B cell (primary cell): ENCODE results near the gene SRCAP. TPM values are rescaled to one million over a fixed set of nuclear protein-coding genes. Genes with fewer than 3 reads are reported as not detected.

Experiments used
- ATAC-seq: fragments of 200-7000 bp; cut with Tn5 transposase; one replicate; pipeline ENCODE4 v1.10.0; 2021; ENCODE audit warnings: low read depth, mild to moderate bottlenecking, moderate number of reproducible peaks, moderate library complexity
- CTCF ChIA-PET: fragments of 350-600 bp; sonication (Branson Sonifier 250); formaldehyde crosslinking; loops from one replicate; lab custom pipeline; 2021; ENCODE audit warnings: antibody characterized with exemption, inconsistent platforms; lab: Charles Lee
- POLR2A ChIA-PET: fragments of 350-600 bp; sonication (Branson Sonifier 250); formaldehyde crosslinking; loops from one replicate; lab custom pipeline; 2021; ENCODE audit warnings: antibody characterized with exemption; lab: Charles Lee
- DNase-seq: peaks from one replicate; pipeline ENCODE4 v3.0.0; 2013
- H2AFZ ChIP-seq: 2 replicates; pipeline ENCODE4 v1.6.1; 2012; ENCODE audit warnings: mild to moderate bottlenecking, low read depth, low read length; ENCODE audit not compliant: insufficient read depth, poor library complexity, severe bottlenecking
- H3K27ac ChIP-seq, 2 donors: 1 replicate in 1 of 2; 2 replicates in 1 of 2; pipeline ENCODE4 v1.5.1; 2012 to 2013; ENCODE audit warnings: low read length in 2 of 2, mild to moderate bottlenecking in 2 of 2, moderate library complexity in 1 of 2
- H3K27me3 ChIP-seq, 4 experiments: fragments of 200-600 bp in 1 of 4; sonication (generic) in 1 of 4; replicated peaks in 1 of 4; 1 replicate in 2 of 4; 2 replicates in 2 of 4; pipeline versions ENCODE4 v1.6.1 to v1.7.0; 2013 to 2016; ENCODE audit warnings: low read length in 3 of 4, mild to moderate bottlenecking in 2 of 4, mixed read lengths in 1 of 4, moderate library complexity in 1 of 4; ENCODE audit not compliant: insufficient read depth in 4 of 4, control insufficient read depth in 3 of 4; ENCODE audit errors: control extremely low read depth in 1 of 4
- H3K36me3 ChIP-seq, 2 experiments: replicated peaks in 1 of 2; 1 replicate in 1 of 2; 2 replicates in 1 of 2; pipeline versions ENCODE4 v1.6.1 to v1.7.1; 2013; ENCODE audit warnings: low read length in 1 of 2; ENCODE audit not compliant: insufficient read depth in 2 of 2, control insufficient read depth in 1 of 2; ENCODE audit errors: control extremely low read depth in 1 of 2, extremely low read depth in 1 of 2
- H3K4me1 ChIP-seq, 2 donors: fragments of 200-600 bp in 1 of 2; sonication (generic) in 1 of 2; 1 replicate in 1 of 2; 2 replicates in 1 of 2; pipeline versions ENCODE4 v1.5.1 to v1.6.1; 2013 to 2017; ENCODE audit warnings: low read length in 2 of 2; ENCODE audit not compliant: control insufficient read depth in 2 of 2, insufficient read depth in 2 of 2
- H3K4me2 ChIP-seq: replicated peaks from 2 replicates; pipeline ENCODE3; 2012; ENCODE audit warnings: mild to moderate bottlenecking, low read depth, low read length; ENCODE audit not compliant: poor library complexity, severe bottlenecking
- H3K4me3 ChIP-seq, 5 experiments: fragments of 200-600 bp in 1 of 5; sonication (generic) in 1 of 5; 1 replicate in 3 of 5; 2 replicates in 2 of 5; pipeline versions ENCODE4 v1.5.1 to v1.7.0; 2011 to 2016; ENCODE audit warnings: low read length in 4 of 5, mild to moderate bottlenecking in 4 of 5, low read depth in 2 of 5, control low read depth in 1 of 5, moderate library complexity in 1 of 5; ENCODE audit not compliant: insufficient read depth in 1 of 5; ENCODE audit errors: control extremely low read depth in 1 of 5, extremely low read depth in 1 of 5
- H3K79me2 ChIP-seq: fragments of 200-600 bp; sonication (generic); one replicate; pipeline ENCODE4 v1.6.0; 2016; ENCODE audit warnings: low read length; ENCODE audit not compliant: control insufficient read depth, insufficient read depth
- H3K9ac ChIP-seq: fragments of 200-600 bp; sonication (generic); 2 replicates; pipeline ENCODE4 v1.6.1; 2017; ENCODE audit warnings: mild to moderate bottlenecking, low read length, moderate library complexity
- H3K9me3 ChIP-seq, 3 donors: one replicate each; pipeline versions ENCODE4 v1.6.1 to v1.7.1; 2013; ENCODE audit warnings: low read length in 2 of 3; ENCODE audit not compliant: control insufficient read depth in 2 of 3, insufficient read depth in 1 of 3; ENCODE audit errors: control extremely low read depth in 1 of 3
- H4K20me1 ChIP-seq: 2 replicates; pipeline ENCODE4 v1.6.0; 2012; ENCODE audit warnings: mild to moderate bottlenecking, low read length; ENCODE audit not compliant: insufficient read depth, control insufficient read depth, poor library complexity, severe bottlenecking
- H3K27ac Mint-ChIP-seq: one replicate; pipeline ENCODE4 v1.8.0; 2021; ENCODE audit warnings: mixed read lengths
- H3K27me3 Mint-ChIP-seq: one replicate; pipeline ENCODE4 v1.8.0; 2021; ENCODE audit warnings: mixed read lengths
- H3K4me1 Mint-ChIP-seq: one replicate; pipeline ENCODE4 v1.8.0; 2021; ENCODE audit warnings: mixed read lengths
- H3K4me3 Mint-ChIP-seq: one replicate; pipeline ENCODE4 v1.8.0; 2021; ENCODE audit warnings: mixed read lengths
- H3K9me3 Mint-ChIP-seq: one replicate; pipeline ENCODE4 v1.8.0; 2022; ENCODE audit warnings: mixed read lengths; ENCODE audit not compliant: insufficient read depth
- EZH2 ChIP-seq: IDR thresholded peaks from 2 replicates; pipeline ENCODE4 v1.6.1; 2012; ENCODE audit warnings: borderline replicate concordance, low read depth, mild to moderate bottlenecking, moderate library complexity, low read length; ENCODE audit not compliant: insufficient read depth, poor library complexity, severe bottlenecking
- WGBS: methylation state at CpG from one replicate; pipeline ENCODE4 v1.1.5; 2013; ENCODE audit warnings: missing lambda C conversion rate; ENCODE audit not compliant: insufficient coverage; 5-methylcytosine and 5-hydroxymethylcytosine counted together
- intact Hi-C: fragments of 100-400 bp; cut with micrococcal nuclease; formaldehyde crosslinking; loops from one replicate; pipeline ENCODE4 v1.10.0; 2022
- polyA plus RNA-seq: library from polyadenylated mRNA; depleted of rRNA; stranded (reverse); fragments of >200 nt; gene quantifications from 2 replicates; pipeline ENCODE4 v1.2.3, GENCODE V29; 2012
- total RNA-seq, 2 donors: library from RNA; stranded (reverse); fragments of 120-200 nt in 1 of 2; gene quantifications; 1 replicate in 1 of 2; 2 replicates in 1 of 2; pipeline versions ENCODE4 v1.2.3 to v1.2.4, GENCODE V29; 2013 to 2022
- TF ChIP-seq, protein P1 (sequence below): fragments of 200-600 bp; IDR thresholded peaks from one replicate; pipeline ENCODE4 v1.8.0; 2022; ENCODE audit warnings: antibody characterized with exemption, mild to moderate bottlenecking

The SRCAP gene
- total and polyA plus RNA-seq, 2 donors (not counting 1 experiment from before 2014, with no cell fraction given): 20.9 to 145 TPM

DNA sequence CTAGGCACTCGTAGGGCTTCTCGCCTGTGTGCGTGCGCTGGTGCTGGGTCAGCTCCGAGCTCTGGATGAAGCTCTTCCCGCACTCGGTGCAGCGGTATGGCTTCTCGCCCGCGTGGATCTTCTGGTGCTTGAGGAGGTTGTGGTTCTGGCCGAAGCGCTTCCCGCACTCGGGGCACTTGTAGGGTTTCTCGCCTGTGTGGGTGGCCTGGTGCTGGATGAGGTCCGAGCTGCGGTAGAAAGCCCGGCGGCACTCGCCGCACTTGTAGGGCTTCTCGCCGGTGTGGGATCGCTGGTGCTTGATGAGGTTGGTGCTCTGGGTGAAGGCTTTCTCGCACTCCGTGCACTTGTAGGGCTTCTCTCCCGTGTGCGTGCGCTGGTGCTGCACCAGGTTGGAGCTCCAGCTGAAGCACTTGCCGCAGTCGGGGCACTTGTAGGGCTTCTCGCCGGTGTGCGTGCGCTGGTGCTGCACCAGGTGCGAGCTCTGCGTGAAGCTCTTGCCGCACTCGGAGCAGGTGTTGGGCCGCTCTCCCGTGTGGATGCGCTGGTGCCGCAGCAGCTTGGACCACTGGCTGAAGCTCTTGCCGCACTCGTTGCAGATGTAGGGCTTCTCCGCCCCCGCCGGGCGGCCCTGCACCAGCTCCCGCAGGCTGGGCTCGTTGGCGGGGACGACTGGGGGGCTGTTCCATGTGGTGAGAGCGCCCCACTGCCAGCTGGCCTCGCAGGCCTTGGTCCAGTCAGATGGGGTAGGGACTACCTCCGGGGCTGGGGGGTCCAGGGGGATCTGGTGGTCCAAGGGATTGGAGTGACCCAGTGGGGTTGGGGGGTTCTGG, 84.5 kb downstream of the SRCAP start:
- H3K27me3 ChIP-seq: peaks cover 0 to 17% (median 6%) of the 10 kb centered on the region in 4 experiments
- no peak overlapping the region for H3K4me2 ChIP-seq
- DNase-seq (no peak), ATAC-seq (no peak)
- H4K20me1 ChIP-seq: no peaks in the 10 kb centered on the region
- Mint-ChIP-seq H3K9me3 (no peaks in the 10 kb centered on the region), H3K4me3 (no peak overlapping the region), H3K27me3 (peaks cover 15% of the 10 kb centered on the region), H3K27ac (no peak overlapping the region), H3K4me1 (peaks cover 17% of the 10 kb centered on the region)
- H3K4me3 ChIP-seq: no peak overlapping the region
- TF ChIP-seq, protein P1, sequence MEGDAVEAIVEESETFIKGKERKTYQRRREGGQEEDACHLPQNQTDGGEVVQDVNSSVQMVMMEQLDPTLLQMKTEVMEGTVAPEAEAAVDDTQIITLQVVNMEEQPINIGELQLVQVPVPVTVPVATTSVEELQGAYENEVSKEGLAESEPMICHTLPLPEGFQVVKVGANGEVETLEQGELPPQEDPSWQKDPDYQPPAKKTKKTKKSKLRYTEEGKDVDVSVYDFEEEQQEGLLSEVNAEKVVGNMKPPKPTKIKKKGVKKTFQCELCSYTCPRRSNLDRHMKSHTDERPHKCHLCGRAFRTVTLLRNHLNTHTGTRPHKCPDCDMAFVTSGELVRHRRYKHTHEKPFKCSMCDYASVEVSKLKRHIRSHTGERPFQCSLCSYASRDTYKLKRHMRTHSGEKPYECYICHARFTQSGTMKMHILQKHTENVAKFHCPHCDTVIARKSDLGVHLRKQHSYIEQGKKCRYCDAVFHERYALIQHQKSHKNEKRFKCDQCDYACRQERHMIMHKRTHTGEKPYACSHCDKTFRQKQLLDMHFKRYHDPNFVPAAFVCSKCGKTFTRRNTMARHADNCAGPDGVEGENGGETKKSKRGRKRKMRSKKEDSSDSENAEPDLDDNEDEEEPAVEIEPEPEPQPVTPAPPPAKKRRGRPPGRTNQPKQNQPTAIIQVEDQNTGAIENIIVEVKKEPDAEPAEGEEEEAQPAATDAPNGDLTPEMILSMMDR: no peak
- no peak for TF ChIP-seq EZH2
- no peaks in the 10 kb centered on the region for H3K36me3 ChIP-seq
- ChIA-PET POLR2A (interaction anchor here (0.5 to 1.2 kb wide), 2 partner anchors 45 to 121 kb away, joined by 3 to 5 read pairs; no protein-coding TSS in a partner anchor), CTCF (no interaction called here)
- intact Hi-C loops: no loop called here
- H3K27ac ChIP-seq: no peak overlapping the region
- no peaks in the 10 kb centered on the region for H3K9me3 ChIP-seq
- no peak overlapping the region for H2AFZ ChIP-seq
- H3K4me1 ChIP-seq: peaks cover 16 to 20% of the 10 kb centered on the region in 2 donors
- 97% methylated on average over 55 of the region's 57 CpGs for WGBS
- no peaks in the 10 kb centered on the region for H3K79me2 ChIP-seq
- H3K9ac ChIP-seq: no peak overlapping the region

DNA sequence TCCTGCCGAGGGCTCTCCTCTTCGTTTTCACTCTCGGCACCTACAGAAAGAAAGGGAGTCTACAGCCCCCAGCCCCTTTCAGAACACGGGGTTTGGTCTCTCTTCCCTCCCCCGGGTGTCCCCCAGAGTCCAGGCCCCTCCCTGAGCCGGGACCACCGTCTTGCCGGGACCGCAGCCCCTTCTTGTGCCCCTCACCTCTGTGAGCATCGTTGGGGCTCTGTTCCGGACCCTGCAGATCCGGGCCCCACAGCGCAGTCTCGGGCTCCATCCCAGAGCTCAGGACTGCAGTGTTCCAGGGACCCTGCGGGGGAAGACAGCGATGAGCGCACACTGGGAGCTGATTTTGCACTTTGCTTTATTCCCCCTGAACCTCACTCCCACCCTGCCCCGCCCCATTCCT, 85.2 kb downstream of the SRCAP start:
- Histone ChIP-seq H3K4me1 (peaks cover 16 to 20% of the 10 kb centered on the region in 2 donors), H2AFZ (no peak overlapping the region), H3K27me3 (peaks cover 0 to 17% (median 4%) of the 10 kb centered on the region in 4 experiments), H3K4me3 (no peak overlapping the region), H3K9me3 (no peaks in the 10 kb centered on the region), H3K79me2 (no peaks in the 10 kb centered on the region), H4K20me1 (no peaks in the 10 kb centered on the region), H3K27ac (no peak overlapping the region), H3K4me2 (no peak overlapping the region), H3K9ac (no peak overlapping the region), H3K36me3 (no peaks in the 10 kb centered on the region)
- Mint-ChIP-seq H3K27me3 (peaks cover 10% of the 10 kb centered on the region), H3K9me3 (no peaks in the 10 kb centered on the region), H3K4me3 (no peak overlapping the region), H3K4me1 (peaks cover 17% of the 10 kb centered on the region), H3K27ac (no peak overlapping the region)
- intact Hi-C loops: no loop called here
- POLR2A ChIA-PET: no interaction called here
- CTCF ChIA-PET: no interaction called here
- whole genome bisulfite sequencing: 92% methylated on average over 15 of the region's 18 CpGs
- TF ChIP-seq, protein P1: no peak
- no peak for TF ChIP-seq EZH2
- DNase-seq (no peak), ATAC-seq (no peak)
